WI38 (cell line): Measurements from ENCODE around the gene C12orf76.
A peak's percentile ranks its signal among the peaks of the same experiment; 100 is the strongest.
"Not testable (repeated sequence)": the region's sequence is repeated elsewhere in the genome, so short reads cannot be mapped to it uniquely, and the experiment has no call there.

Experiments
- H3K4me3 ChIP-seq: 2 replicates; pipeline ENCODE4 v1.5.1; 2011; ENCODE audit warnings: low read depth, mild to moderate bottlenecking, control low read depth, low read length
- CTCF ChIP-seq: IDR thresholded peaks from 2 replicates; pipeline ENCODE4 v1.5.1; 2012; ENCODE audit warnings: low read depth, mild to moderate bottlenecking, control low read depth, low read length

The C12orf76 gene

GRCh38 chr12:110080410-110080809, 32.1 kb upstream of the C12orf76 start:
- H3K4me3 ChIP-seq = no peak overlapping the region
- TF ChIP-seq CTCF = no peak

GRCh38 chr12:110079477-110080400, 31.4 kb upstream of the C12orf76 start:
- no peak overlapping the region for H3K4me3 ChIP-seq

GRCh38 chr12:110077800-110078199, 29.5 kb upstream of the C12orf76 start:
- TF ChIP-seq CTCF = no peak
- no peak overlapping the region for H3K4me3 ChIP-seq

More at GRCh38 chr12:110079477-110080400, 31.4 kb upstream of the C12orf76 start:
- TF ChIP-seq CTCF = no peak

GRCh38 chr12:110075880-110076279, 27.6 kb upstream of the C12orf76 start:
- TF ChIP-seq CTCF = no peak
- no peak overlapping the region for H3K4me3 ChIP-seq

GRCh38 chr12:110074089-110074488, 25.8 kb upstream of the C12orf76 start:
- no peak for TF ChIP-seq CTCF
- H3K4me3 ChIP-seq = no peak overlapping the region

- TF ChIP-seq CTCF = no peak
Observed at GRCh38 chr12:110073049-110073831, 24.9 kb upstream of the C12orf76 start.

GRCh38 chr12:110072636-110073035, 24.3 kb upstream of the C12orf76 start:
- H3K4me3 ChIP-seq = not testable (repeated sequence)

More at GRCh38 chr12:110073049-110073831, 24.9 kb upstream of the C12orf76 start:
- H3K4me3 ChIP-seq = peak overlapping the region; percentile 1; the same call in 1 of the 2 replicates
